Measurements from ENCODE around the gene EBP.

EBP gene

DNA sequence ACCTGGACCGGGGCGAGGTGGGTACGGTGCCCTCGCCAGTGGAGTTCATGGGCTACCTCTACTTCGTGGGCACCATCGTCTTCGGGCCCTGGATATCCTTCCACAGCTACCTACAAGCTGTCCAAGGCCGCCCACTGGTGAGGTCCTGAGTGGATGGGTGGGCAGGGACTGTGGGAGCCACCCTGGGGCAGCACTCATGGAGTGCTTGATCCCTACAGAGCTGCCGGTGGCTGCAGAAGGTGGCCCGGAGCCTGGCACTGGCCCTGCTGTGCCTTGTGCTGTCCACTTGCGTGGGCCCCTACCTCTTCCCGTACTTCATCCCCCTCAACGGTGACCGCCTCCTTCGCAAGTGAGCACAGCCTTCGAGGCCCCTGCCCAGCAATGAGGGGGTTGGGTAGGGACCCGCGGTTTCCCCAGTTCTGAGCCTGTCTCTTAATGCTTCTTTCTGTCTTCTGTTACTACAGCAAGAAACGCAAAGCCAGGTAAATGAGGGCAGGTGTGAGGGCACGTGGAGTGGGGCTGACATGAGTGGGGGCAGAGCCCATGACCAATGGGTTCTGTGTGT lies 9.2 kb upstream of the EBP start:
- TF ChIP-seq CTCF (IDR thresholded peaks at IDR 0.05; ENCODE audit: low read depth, low read length, missing control alignments): no peak
- no peak for DNase-seq (ENCODE audit: extremely low read depth, low read depth)
- H3K4me3 ChIP-seq (replicated peaks; ENCODE audit: low read depth, low read length): no peak overlapping the region

GRCh38 chrX:48513670-48514069 lies 7.9 kb upstream of the EBP start:
- DNase-seq (ENCODE audit: extremely low read depth, low read depth): no peak
- no peak for TF ChIP-seq CTCF (IDR thresholded peaks at IDR 0.05; ENCODE audit: low read depth, low read length, missing control alignments)
- no peak overlapping the region for H3K4me3 ChIP-seq (replicated peaks; ENCODE audit: low read depth, low read length)

- no peak for TF ChIP-seq CTCF (IDR thresholded peaks at IDR 0.05; ENCODE audit: low read depth, low read length, missing control alignments)
- H3K4me3 ChIP-seq (replicated peaks; ENCODE audit: low read depth, low read length): no peak overlapping the region
- no peak for DNase-seq (ENCODE audit: extremely low read depth, low read depth)
Observed at GRCh38 chrX:48514126-48514806, 7.3 kb upstream of the EBP start.

GRCh38 chrX:48514868-48515460 lies 6.6 kb upstream of the EBP start:
- TF ChIP-seq CTCF (IDR thresholded peaks at IDR 0.05; ENCODE audit: low read depth, low read length, missing control alignments): no peak
- DNase-seq (ENCODE audit: extremely low read depth, low read depth): no peak
- no peak overlapping the region for H3K4me3 ChIP-seq (replicated peaks; ENCODE audit: low read depth, low read length)

DNA sequence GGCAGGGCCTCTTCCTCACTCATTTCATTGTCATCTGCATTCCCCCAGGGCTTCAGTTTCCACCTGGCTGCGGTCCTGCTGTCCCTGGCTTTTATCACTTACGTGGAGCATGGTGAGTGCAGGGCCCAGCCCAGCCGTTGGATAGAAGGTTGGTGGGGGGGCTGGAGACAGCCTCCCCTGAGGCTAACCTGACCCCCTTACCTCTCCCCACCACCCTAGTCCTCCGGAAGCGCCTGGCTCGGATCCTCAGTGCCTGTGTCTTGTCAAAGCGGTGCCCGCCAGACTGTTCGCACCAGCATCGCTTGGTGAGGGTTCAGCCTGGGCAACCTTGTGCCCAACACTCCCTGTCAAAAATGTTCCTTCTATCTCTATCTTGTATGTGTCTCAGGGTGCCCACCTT lies 5.8 kb upstream of the EBP start:
- no peak for DNase-seq (ENCODE audit: extremely low read depth, low read depth)
- no peak overlapping the region for H3K4me3 ChIP-seq (replicated peaks; ENCODE audit: low read depth, low read length)
- no peak for TF ChIP-seq CTCF (IDR thresholded peaks at IDR 0.05; ENCODE audit: low read depth, low read length, missing control alignments)

- no peak overlapping the region for H3K4me3 ChIP-seq (replicated peaks; ENCODE audit: low read depth, low read length)
- no peak for DNase-seq (ENCODE audit: extremely low read depth, low read depth)
- no peak for TF ChIP-seq CTCF (IDR thresholded peaks at IDR 0.05; ENCODE audit: low read depth, low read length, missing control alignments)
Observed at GRCh38 chrX:48516285-48516684, 5.3 kb upstream of the EBP start.
